ENCODE measurements around the gene POLD3.

The POLD3 gene

GRCh38 chr11:74592441-74593362 is at the start of gene POLD3:
Gene POLD3, plus strand, starts transcription at chr11:74592582. Its CDS starts 77 bp downstream, at chr11:74592659.
- DNase-seq = peak; percentile 92

- no peak for DNase-seq
Observed at GRCh38 chr11:74543991-74544390, 48.4 kb upstream of the POLD3 start.

- peak; percentile 35 for DNase-seq
Observed at GRCh38 chr11:74546752-74547151, 45.6 kb upstream of the POLD3 start.

DNA sequence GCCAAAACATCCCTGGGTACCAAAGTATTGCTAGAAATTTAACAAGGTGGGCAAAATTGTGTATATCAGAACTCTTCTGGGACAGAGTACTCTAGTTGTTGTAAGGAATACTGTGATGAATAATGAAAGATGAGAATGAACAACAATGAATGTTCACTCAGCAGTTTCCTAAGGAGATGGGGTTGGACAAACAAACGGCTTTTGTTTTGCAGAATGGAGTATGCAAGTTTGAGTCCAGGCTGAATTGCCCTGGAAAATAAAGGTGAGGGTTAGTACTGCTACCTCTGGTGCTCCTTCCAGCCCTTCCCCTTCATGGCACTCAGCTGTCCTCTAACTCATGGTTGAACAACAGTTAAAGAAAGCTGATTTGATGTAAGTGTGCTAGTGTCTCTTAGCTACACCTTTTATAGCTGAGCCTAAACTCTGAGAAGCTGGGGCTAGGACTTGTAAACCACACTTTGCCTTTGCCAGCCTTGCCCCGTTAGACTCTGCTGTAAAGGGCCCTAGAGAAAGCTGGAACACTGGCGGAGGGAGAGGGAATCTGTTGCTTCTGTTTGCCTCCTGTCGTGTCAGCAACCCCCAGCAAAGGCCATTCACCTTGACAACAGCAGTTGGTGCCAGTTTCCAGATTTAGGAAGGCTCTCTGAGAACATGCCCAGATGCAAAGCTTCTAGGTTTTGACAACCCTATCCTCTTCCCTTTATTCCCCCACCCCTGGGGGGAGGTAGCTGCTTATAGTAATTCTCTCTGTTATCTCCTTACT is 41.2 kb upstream of the POLD3 start:
- DNase-seq = no peak

GRCh38 chr11:74551754-74552145 is 40.6 kb upstream of the POLD3 start:
- DNase-seq = no peak

DNA sequence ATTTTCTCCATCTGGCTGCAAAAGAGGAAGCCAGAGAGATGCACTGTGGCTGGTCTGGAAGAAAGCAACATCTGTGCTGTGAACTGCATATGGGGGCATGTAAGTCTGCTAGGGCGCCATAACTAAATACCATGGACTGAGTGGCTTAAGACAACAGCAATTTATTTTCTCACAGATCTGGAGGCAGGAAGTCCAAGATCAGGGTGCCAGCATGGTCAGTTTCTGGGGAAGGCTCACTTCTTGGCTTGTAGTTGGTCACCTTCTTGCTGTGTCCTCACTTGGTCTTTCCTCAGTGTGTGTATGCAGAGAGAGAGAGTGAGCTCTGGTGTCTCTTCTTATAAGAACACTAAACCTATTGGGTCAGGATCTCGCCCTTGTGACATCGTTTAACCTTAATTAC is 34.9 kb upstream of the POLD3 start:
- DNase-seq = no peak

DNA sequence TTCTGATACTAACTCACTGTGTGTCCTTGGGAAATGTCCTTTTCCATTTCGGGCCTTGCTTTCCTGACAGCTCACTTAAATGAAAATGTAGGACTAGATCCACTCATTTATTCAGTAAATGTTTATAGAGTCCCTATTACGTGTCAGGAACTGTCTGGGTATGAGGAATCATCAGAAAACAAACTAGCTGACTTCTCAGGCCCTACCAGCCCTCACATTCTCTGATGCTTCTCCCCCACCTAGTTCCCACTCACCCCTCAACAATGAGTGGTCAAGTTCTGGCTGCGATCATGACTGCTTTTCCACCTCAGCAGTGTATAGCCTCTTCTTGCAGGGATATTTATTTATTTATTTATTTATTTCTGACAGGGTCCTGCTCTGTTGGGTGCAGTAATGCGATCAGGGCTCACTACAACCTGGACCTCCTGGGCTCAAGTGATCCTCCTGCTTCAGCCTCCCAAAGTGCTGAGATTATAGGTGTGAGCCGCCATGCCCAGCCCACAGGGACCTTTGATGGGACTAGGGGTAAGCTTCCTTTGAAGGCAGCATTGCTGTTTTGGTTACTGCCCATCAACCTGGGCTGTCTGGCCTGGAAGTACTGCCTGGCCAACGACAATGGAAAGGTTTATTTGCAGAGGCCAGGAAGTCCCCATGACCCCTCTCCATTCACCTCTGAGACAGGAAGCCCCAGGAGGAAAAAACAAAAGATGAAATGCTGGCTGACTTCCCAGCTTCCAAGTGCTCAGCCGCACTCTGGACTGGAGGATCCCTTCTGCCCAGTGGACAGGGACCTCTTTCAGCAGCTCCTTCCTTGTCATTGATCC is 33.1 kb upstream of the POLD3 start:
- no peak for DNase-seq

- no peak for DNase-seq
Observed at GRCh38 chr11:74559934-74560309, 32.5 kb upstream of the POLD3 start.

GRCh38 chr11:74566146-74566960 is 26.0 kb upstream of the POLD3 start:
- no peak for DNase-seq

GRCh38 chr11:74568028-74568427 is 24.4 kb upstream of the POLD3 start:
- DNase-seq = no peak

- DNase-seq = peak; percentile 7
Observed at GRCh38 chr11:74570266-74571061, 21.9 kb upstream of the POLD3 start.

GRCh38 chr11:74571062-74571399 is 21.4 kb upstream of the POLD3 start:
- no peak for DNase-seq

DNA sequence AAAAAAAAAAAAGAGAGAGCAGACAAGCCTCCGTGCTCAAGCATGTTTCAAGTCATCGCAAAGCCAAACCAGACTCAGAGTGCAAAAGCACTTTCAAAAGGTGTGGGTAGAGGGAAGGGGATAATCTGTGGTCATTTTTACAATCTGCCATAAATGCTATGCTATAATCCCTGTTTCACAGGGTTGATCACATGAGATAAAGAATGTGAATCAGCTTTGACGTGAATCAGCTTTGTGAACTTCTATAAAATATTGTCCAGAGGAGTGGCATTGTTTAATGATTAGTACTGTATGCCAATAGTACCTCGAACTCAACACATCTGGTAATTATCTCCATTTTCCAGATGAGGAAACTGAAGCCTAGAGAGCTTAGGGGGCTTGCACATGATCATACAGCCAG is 20.0 kb upstream of the POLD3 start:
- no peak for DNase-seq

- no peak for DNase-seq
Observed at GRCh38 chr11:74574563-74574962, 17.8 kb upstream of the POLD3 start.

DNA sequence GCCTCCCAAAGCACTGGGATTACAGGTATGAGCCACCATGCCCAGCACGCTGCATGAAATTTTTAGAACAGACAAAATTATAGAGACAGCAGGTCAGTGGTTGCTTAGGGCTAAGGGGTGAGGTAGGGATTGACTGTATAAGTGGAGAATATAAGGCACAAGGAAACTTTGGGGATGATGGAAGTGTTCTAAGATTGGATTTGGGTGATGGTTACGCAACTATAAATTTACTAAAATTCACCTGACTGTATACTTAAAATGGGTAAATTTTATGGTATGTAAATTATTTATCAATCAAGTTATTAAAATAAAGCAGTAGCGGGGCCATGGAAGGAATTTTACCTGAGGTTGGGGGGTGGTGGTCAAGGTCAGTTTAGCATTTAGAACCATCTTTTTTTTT is 16.4 kb upstream of the POLD3 start:
- DNase-seq = no peak

DNA sequence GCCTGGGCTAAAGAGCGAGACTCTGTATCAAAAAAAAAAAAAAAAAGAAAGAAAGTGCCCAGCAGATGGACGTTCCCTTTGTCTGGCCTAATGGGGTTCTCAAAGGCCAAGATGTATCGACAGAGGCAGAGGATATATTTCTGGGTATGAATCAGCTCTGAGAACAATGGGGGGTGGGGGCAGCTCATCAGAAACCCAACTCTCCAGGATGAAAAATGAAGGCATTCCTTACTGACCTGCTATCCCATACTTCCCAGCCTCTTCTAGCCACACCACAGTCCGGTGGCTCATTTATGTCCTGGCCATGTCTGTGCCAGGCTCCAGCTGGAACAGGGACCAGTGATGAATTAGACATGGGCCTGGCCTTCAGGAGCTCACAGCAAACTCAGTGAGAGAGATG is 15.2 kb upstream of the POLD3 start:
- no peak for DNase-seq

- DNase-seq = peak; percentile 27
Observed at GRCh38 chr11:74577624-74578396, 14.6 kb upstream of the POLD3 start.

GRCh38 chr11:74579577-74580270 is 12.7 kb upstream of the POLD3 start:
- no peak for DNase-seq

DNA sequence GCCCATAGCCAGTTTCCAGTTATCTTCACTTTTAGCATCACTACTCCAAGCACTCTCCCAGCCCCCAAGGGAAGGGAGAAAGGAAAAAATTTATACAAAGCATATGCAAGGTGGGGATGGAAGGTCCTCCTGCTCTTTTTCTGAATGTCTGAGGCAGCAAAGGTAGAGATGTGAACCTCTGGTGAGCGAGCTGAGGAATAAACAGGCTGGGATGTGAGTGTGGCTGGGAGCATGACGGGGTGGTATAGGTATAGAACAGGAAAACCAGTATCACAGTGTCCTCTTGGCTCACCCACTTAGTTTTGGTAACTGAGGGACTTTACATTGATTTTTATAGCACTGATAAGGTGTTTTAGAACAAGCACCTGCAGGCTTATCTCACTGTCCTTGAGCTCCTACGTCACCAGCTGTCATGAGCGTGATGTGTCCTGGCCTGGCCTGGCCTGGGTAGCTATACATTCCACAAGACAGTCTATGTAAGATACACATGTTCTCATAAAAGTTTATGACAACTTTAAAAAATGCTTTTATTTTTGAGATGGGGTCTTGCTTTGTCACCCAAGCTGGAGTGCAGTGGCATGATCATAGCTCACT is 10.3 kb upstream of the POLD3 start:
- DNase-seq = no peak
